H1 (cell line): ENCODE measurements around the gene SBNO2. TPM values are rescaled to one million over a fixed set of nuclear protein-coding genes. Genes with fewer than 3 reads are reported as not detected.

Source experiments
- CBX5 ChIP-seq: fragments of 300-800, 300-1000 bp; sonication (generic); IDR thresholded peaks from 2 replicates; pipeline ENCODE4 v1.7.1; 2016; ENCODE audit warnings: antibody characterized with exemption, low read length, low read depth
- CBX8 ChIP-seq: fragments of 300-800, 300-1000 bp; sonication (generic); IDR thresholded peaks from 2 replicates; pipeline ENCODE4 v1.7.1; 2016; ENCODE audit warnings: low read depth, low read length, borderline replicate concordance
- CHD2 ChIP-seq: IDR thresholded peaks from 2 replicates; pipeline ENCODE4 v1.6.1; 2012; ENCODE audit warnings: low read length, improper control_type of control experiment
- CREB1 ChIP-seq: IDR thresholded peaks from 2 replicates; pipeline ENCODE4 v1.6.1; 2012; ENCODE audit warnings: inconsistent platforms
- E2F6 ChIP-seq: IDR thresholded peaks from 2 replicates; pipeline ENCODE4 v1.6.1; 2012; ENCODE audit warnings: inconsistent platforms
- EP300 ChIP-seq, 2 experiments: IDR thresholded peaks; 1 replicate in 1 of 2; 2 replicates in 1 of 2; pipeline ENCODE4 v1.6.1; 2011 to 2012; ENCODE audit warnings: low read depth in 2 of 2, low read length in 2 of 2, mild to moderate bottlenecking in 2 of 2, borderline replicate concordance in 1 of 2, inconsistent platforms in 1 of 2, moderate library complexity in 1 of 2
- EZH2 ChIP-seq: fragments of 200-600 bp; sonication (generic); IDR thresholded peaks from 2 replicates; pipeline ENCODE4 v1.7.1; 2012; ENCODE audit warnings: low read depth, mild to moderate bottlenecking, moderate library complexity, low read length, inconsistent platforms; ENCODE audit not compliant: severe bottlenecking
- FOSL1 ChIP-seq: IDR thresholded peaks from 2 replicates; pipeline ENCODE4 v1.6.1; 2011; ENCODE audit warnings: mild to moderate bottlenecking, low read depth, low read length, moderate library complexity; ENCODE audit not compliant: insufficient read depth
- KDM5A ChIP-seq: fragments of 200-600 bp; IDR thresholded peaks from 2 replicates; pipeline ENCODE4 v1.7.1; 2012; ENCODE audit warnings: mild to moderate bottlenecking, low read length, inconsistent platforms, mixed read lengths
- MAX ChIP-seq: IDR thresholded peaks from 2 replicates; pipeline ENCODE4 v1.6.1; 2012; ENCODE audit warnings: inconsistent platforms
- NRF1 ChIP-seq: IDR thresholded peaks from 2 replicates; pipeline ENCODE4 v1.6.1; 2011; ENCODE audit warnings: mild to moderate bottlenecking, low read depth, low read length, improper control_type of control experiment
- POLR2A ChIP-seq, 2 experiments: IDR thresholded peaks; 1 replicate in 1 of 2; 2 replicates in 1 of 2; pipeline ENCODE4 v1.6.1; 2011; ENCODE audit warnings: low read depth in 2 of 2, low read length in 2 of 2, mild to moderate bottlenecking in 2 of 2; ENCODE audit errors: control extremely low read depth in 1 of 2
- RFX5 ChIP-seq: IDR thresholded peaks from 2 replicates; pipeline ENCODE4 v1.6.1; 2011; ENCODE audit warnings: low read depth, low read length, improper control_type of control experiment, borderline replicate concordance
- SIX5 ChIP-seq: IDR thresholded peaks from 2 replicates; pipeline ENCODE4 v1.6.1; 2011; ENCODE audit warnings: mild to moderate bottlenecking, low read depth, low read length
- SP1 ChIP-seq: IDR thresholded peaks from 2 replicates; pipeline ENCODE4 v1.6.1; 2011; ENCODE audit warnings: low read depth, low read length
- SRF ChIP-seq: IDR thresholded peaks from 2 replicates; pipeline ENCODE4 v1.6.1; 2011; ENCODE audit warnings: mild to moderate bottlenecking, low read depth, low read length, moderate library complexity
- TAF1 ChIP-seq: IDR thresholded peaks from 2 replicates; pipeline ENCODE4 v1.6.1; 2011; ENCODE audit warnings: mild to moderate bottlenecking, low read depth, low read length
- TCF12 ChIP-seq: IDR thresholded peaks from 2 replicates; pipeline ENCODE4 v1.6.1; 2011; ENCODE audit warnings: low read depth, mild to moderate bottlenecking, low read length
- USF2 ChIP-seq: IDR thresholded peaks from 2 replicates; pipeline ENCODE4 v1.6.1; 2011; ENCODE audit warnings: low read length, improper control_type of control experiment
- YY1 ChIP-seq: IDR thresholded peaks from 2 replicates; pipeline ENCODE4 v1.6.1; 2011; ENCODE audit warnings: low read depth, mild to moderate bottlenecking, low read length
- ZNF274 ChIP-seq: IDR thresholded peaks from 2 replicates; pipeline ENCODE4 v1.7.0; 2012; ENCODE audit warnings: low read length, borderline replicate concordance; ENCODE audit errors: extremely low read depth
- polyA plus RNA-seq, 7 experiments: library from polyadenylated mRNA; depleted of rRNA in 3 of 7; stranded (reverse) in 5 of 7; unstranded in 2 of 7; fragments of >200 nt in 5 of 7; fragments of 200-250 nt in 2 of 7; gene quantifications; 1 replicate in 5 of 7; 2 replicates in 1 of 7; 4 replicates in 1 of 7; pipeline versions ENCODE4 v1.2.1 to v1.2.3, GENCODE V29; 2011 to 2013; ENCODE audit warnings: missing spikeins in 2 of 7, mixed read lengths in 2 of 7
- total RNA-seq: library from RNA; stranded (reverse); fragmentation: NEBNext Ultra II Directional; extraction: Animal tissue kit (Norgen Biotek cat#: 25700); gene quantifications from 2 replicates; pipeline ENCODE4 v1.2.1, GENCODE V29; 2021

Gene SBNO2
- total and polyA plus RNA-seq, 2 of the 8 experiments (the other 6 are each of a cell fraction or from before 2014, with no cell fraction given): 12.2 to 31.4 TPM

- TF ChIP-seq SRF (no peak), SP1 (0 out of 2 replicates have a peak, but pooled peaks have one; percentile 50), MAX (peak; percentile 70), SIX5 (no peak), NRF1 (no peak), TAF1 (no peak), TCF12 (no peak), ZNF274 (no peak), CBX8 (no peak), USF2 (peak; percentile 44), E2F6 (no peak), EP300 (IDR thresholded peaks at IDR 0.05; ENCODE audit: borderline replicate concordance in 1 of 2, low read depth in 2 of 2, low read length in 2 of 2) (no peak), CBX5 (no peak), FOSL1 (no peak), CHD2 (no peak), POLR2A (IDR thresholded peaks at IDR 0.05; ENCODE audit: control extremely low read depth in 1 of 2, low read depth in 2 of 2, low read length in 2 of 2) (no peak), CREB1 (no peak; the same call in 1 of the 2 replicates), RFX5 (no peak), YY1 (no peak), KDM5A (no peak), EZH2 (no peak)
Measured at GRCh38 chr19:1082165-1082927, 91.7 kb downstream of the SBNO2 start (continued).
